Natural killer cell (primary cell): ENCODE measurements around the gene MEAK7. TPM values are rescaled to one million over a fixed set of nuclear protein-coding genes. Genes with fewer than 3 reads are reported as not detected.

Experiments
- ATAC-seq, 3 donors: fragments of 150-1000 bp in 2 of 3; fragments of 200-7000 bp in 1 of 3; cut with Tn5 transposase; 1 replicate in 1 of 3; 2 replicates in 2 of 3; pipeline ENCODE4 v1.10.0; 2021; ENCODE audit warnings: mild to moderate bottlenecking in 2 of 3, moderate library complexity in 2 of 3
- DNase-seq, 2 donors: peaks; one replicate each; pipeline versions ENCODE4 v3.0.0 to v3.0.0-alpha.2; 2013 to 2021; ENCODE audit warnings: mixed read lengths in 1 of 2
- H3K27ac ChIP-seq: one replicate; pipeline ENCODE4 v1.5.1; 2013; ENCODE audit warnings: mild to moderate bottlenecking, low read length
- H3K27me3 ChIP-seq: one replicate; pipeline ENCODE4 v1.6.1; 2013; ENCODE audit warnings: low read length; ENCODE audit not compliant: control insufficient read depth, insufficient read depth
- H3K36me3 ChIP-seq: one replicate; pipeline ENCODE4 v1.6.1; 2013; ENCODE audit warnings: low read length; ENCODE audit not compliant: control insufficient read depth, insufficient read depth
- H3K4me1 ChIP-seq: one replicate; pipeline ENCODE4 v1.6.1; 2013; ENCODE audit warnings: low read length; ENCODE audit not compliant: control insufficient read depth, insufficient read depth
- H3K4me3 ChIP-seq: one replicate; pipeline ENCODE4 v1.5.1; 2013; ENCODE audit warnings: low read length
- H3K9me3 ChIP-seq: one replicate; pipeline ENCODE4 v1.6.1; 2013; ENCODE audit warnings: low read length; ENCODE audit not compliant: control insufficient read depth, insufficient read depth
- H3K27ac Mint-ChIP-seq, 2 donors: one replicate each; pipeline ENCODE4 v1.8.0; 2022; ENCODE audit warnings: mild to moderate bottlenecking in 2 of 2, mixed read lengths in 2 of 2, moderate library complexity in 1 of 2
- H3K27me3 Mint-ChIP-seq, 2 donors: one replicate each; pipeline ENCODE4 v1.8.0; 2022; ENCODE audit warnings: low read depth in 2 of 2, mixed read lengths in 2 of 2
- H3K36me3 Mint-ChIP-seq: one replicate; pipeline ENCODE4 v1.8.0; 2022; ENCODE audit warnings: mixed read lengths
- H3K4me1 Mint-ChIP-seq, 2 donors: one replicate each; pipeline ENCODE4 v1.8.0; 2022; ENCODE audit warnings: mixed read lengths in 2 of 2
- H3K4me3 Mint-ChIP-seq: one replicate; pipeline ENCODE4 v1.8.0; 2022; ENCODE audit warnings: mild to moderate bottlenecking, moderate library complexity, mixed read lengths
- H3K9me3 Mint-ChIP-seq, 2 donors: one replicate each; pipeline ENCODE4 v1.8.0; 2022; ENCODE audit warnings: mixed read lengths in 2 of 2
- CTCF ChIP-seq: fragments of 200-600 bp; IDR thresholded peaks from one replicate; pipeline ENCODE4 v1.8.0; 2022; ENCODE audit warnings: antibody characterized with exemption
- WGBS: methylation state at CpG from one replicate; pipeline ENCODE4 v1.1.7; 2013; ENCODE audit warnings: missing lambda C conversion rate; ENCODE audit not compliant: insufficient coverage; 5-methylcytosine and 5-hydroxymethylcytosine counted together
- intact Hi-C: fragments of 100-400 bp; cut with micrococcal nuclease; formaldehyde crosslinking; loops from one replicate; pipeline ENCODE4 v1.14.2; 2022
- total RNA-seq, 4 donors: library from RNA; stranded (reverse); fragments of 120-200 nt in 1 of 4; gene quantifications; one replicate each; pipeline versions ENCODE4 v1.2.3 to v1.2.4, GENCODE V29; 2013 to 2022

MEAK7 gene
- total RNA-seq, 3 donors from 2014 or later (not counting 1 experiment from before 2014, with no cell fraction given) = 4.8 to 8.5 (median 4.8) TPM

DNA sequence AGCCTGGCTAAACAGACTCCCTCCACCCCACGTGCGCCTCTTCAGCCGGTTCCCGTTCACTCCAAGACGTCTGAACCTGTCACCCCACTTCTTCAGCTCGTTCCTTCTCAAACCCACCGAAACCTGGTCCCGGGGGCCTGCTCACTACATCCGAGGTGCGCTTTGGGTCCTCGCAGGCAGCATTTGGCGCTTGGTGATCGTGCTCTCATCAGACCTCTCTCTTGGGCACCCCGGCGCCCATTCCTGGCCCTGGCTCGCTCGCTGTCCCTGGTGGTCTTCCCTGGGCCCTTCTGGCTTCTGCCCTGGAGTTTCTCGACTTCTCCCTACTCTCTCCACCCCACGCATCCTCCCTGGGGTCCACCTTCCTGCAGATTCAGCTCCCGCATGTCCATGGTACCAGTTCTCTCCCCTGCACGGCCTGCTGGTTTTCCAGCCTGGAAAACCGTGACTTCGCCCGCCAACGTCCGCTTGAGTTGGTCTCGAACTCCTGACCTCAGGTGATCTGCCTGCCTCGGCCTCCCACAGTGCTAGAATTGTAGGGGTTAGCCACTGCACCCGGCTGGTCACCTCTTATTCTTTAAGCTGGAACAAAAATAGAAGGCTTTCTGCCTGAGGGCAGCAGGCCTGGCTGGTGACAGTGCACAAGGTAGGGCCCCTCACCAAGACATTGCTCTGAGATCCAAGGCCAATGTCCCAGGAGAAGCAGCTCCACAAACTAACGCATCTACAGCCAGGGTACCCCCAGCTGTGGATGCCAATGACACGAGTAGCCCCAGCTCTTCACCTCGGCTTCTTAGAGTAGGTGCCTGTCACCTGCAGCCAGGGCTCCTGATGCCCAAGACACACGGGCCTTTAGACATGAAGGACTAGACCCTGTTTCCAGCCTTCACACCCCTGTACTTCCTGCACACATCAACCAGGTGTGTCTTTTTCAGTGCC is 1.1 kb upstream of the MEAK7 start:
- Histone ChIP-seq H3K9me3 (no peaks in the 10 kb centered on the region), H3K4me3 (peak overlapping the region; percentile 80), H3K27ac (peak overlapping the region; percentile 26), H3K36me3 (no peaks in the 10 kb centered on the region), H3K4me1 (peaks cover 43% of the 10 kb centered on the region), H3K27me3 (no peaks in the 10 kb centered on the region)
- no peak for ATAC-seq
- intact Hi-C loops = loop anchor here (5.0 kb wide), 1 partner anchor 548 kb away; no protein-coding TSS in a partner anchor
- Mint-ChIP-seq H3K27me3 (peaks cover 0 to 9% of the 10 kb centered on the region in 2 donors), H3K27ac (peak overlapping the region; percentile 65 to 80), H3K9me3 (no peaks in the 10 kb centered on the region), H3K4me1 (peaks cover 5 to 30% of the 10 kb centered on the region in 2 donors), H3K36me3 (no peaks in the 10 kb centered on the region), H3K4me3 (peak overlapping the region; percentile 91)
- WGBS = 76% methylated on average over 33 of the region's 33 CpGs
- DNase-seq = no peak
- TF ChIP-seq CTCF = no peak

GRCh38 chr16:84503751-84504395 is 586 bp downstream of the MEAK7 start:
- no peak overlapping the region for H3K27ac ChIP-seq
- H3K27me3 ChIP-seq = no peaks in the 10 kb centered on the region
- Mint-ChIP-seq H3K4me1 (peaks cover 5 to 30% of the 10 kb centered on the region in 2 donors), H3K4me3 (peak overlapping the region; percentile 91), H3K27me3 (peaks cover 0 to 4% of the 10 kb centered on the region in 2 donors), H3K27ac (peak overlapping the region; percentile 65 to 80), H3K9me3 (no peaks in the 10 kb centered on the region), H3K36me3 (no peaks in the 10 kb centered on the region)
- no peak for DNase-seq
- intact Hi-C loops = no loop called here
- H3K4me3 ChIP-seq = peak overlapping the region; percentile 80
- peak in 1 of 3 donors; percentile 2 for ATAC-seq
- no peaks in the 10 kb centered on the region for H3K9me3 ChIP-seq
- 49% methylated on average over 13 of the region's 13 CpGs for WGBS
- TF ChIP-seq CTCF = no peak
- no peaks in the 10 kb centered on the region for H3K36me3 ChIP-seq
- peaks cover 41% of the 10 kb centered on the region for H3K4me1 ChIP-seq

- Histone ChIP-seq H3K36me3 (peaks cover 2% of the 10 kb centered on the region), H3K27me3 (no peaks in the 10 kb centered on the region), H3K4me3 (no peak overlapping the region), H3K4me1 (peaks cover 37% of the 10 kb centered on the region), H3K27ac (no peak overlapping the region), H3K9me3 (no peaks in the 10 kb centered on the region)
- intact Hi-C loops = no loop called here
- ATAC-seq (no peak), DNase-seq (no peak)
- Mint-ChIP-seq H3K4me1 (peaks cover 5 to 30% of the 10 kb centered on the region in 2 donors), H3K9me3 (no peaks in the 10 kb centered on the region), H3K36me3 (no peaks in the 10 kb centered on the region), H3K4me3 (no peak overlapping the region), H3K27me3 (peaks cover 0 to 2% of the 10 kb centered on the region in 2 donors), H3K27ac (peak overlapping the region in 1 of 2 donors; percentile 27)
- TF ChIP-seq CTCF = no peak
- 96% methylated on average over 6 of the region's 6 CpGs for WGBS
Measured at GRCh38 chr16:84502581-84502980, 1.9 kb downstream of the MEAK7 start.
